ENCODE measurements around the gene NUP62. TPM values are rescaled to one million over a fixed set of nuclear protein-coding genes. Genes with fewer than 3 reads are reported as not detected.

Gene NUP62
- total and polyA plus RNA-seq, 7 donors = 21.1 to 46.8 (median 40.0) TPM

DNA sequence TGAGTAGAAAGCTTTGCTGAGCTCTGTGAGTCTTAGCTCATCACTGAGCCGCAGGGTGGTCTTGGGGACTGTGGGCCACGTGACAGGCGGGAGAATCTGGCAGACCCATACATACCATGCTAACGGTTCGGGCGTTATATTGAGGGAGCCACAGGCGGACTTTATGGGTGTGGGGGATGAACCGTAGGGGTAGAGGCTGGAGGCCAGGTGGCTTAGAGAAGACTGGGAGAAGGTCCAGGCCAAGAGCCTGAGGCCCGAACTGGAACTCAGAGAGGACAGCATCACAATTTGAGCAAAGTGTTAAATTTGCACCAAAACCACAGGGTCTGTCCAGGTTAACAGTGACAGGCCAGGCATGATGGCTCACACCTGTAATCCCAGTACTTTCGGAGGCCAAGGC is 15.6 kb downstream of the NUP62 start:
- 79 to 81% (median 80%) methylated on average over 10 of the region's 10 CpGs for WGBS, 3 donors
- no peak for ATAC-seq
- intact Hi-C loops (cut with DNase I) = no loop called here
- DNase-seq = no peak
- Histone ChIP-seq H3K27ac (no peak overlapping the region), H3K36me3 (ENCODE audit: insufficient read depth in 1 of 2, low read depth in 1 of 2) (peaks cover 0 to 69% of the 10 kb centered on the region in 2 donors), H3K4me1 (no peaks in the 10 kb centered on the region), H3K4me3 (no peak overlapping the region), H3K27me3 (ENCODE audit: insufficient read depth in 3 of 3, low read length in 2 of 3) (no peaks in the 10 kb centered on the region), H3K9me3 (no peaks in the 10 kb centered on the region)
- TF ChIP-seq, protein P1, sequence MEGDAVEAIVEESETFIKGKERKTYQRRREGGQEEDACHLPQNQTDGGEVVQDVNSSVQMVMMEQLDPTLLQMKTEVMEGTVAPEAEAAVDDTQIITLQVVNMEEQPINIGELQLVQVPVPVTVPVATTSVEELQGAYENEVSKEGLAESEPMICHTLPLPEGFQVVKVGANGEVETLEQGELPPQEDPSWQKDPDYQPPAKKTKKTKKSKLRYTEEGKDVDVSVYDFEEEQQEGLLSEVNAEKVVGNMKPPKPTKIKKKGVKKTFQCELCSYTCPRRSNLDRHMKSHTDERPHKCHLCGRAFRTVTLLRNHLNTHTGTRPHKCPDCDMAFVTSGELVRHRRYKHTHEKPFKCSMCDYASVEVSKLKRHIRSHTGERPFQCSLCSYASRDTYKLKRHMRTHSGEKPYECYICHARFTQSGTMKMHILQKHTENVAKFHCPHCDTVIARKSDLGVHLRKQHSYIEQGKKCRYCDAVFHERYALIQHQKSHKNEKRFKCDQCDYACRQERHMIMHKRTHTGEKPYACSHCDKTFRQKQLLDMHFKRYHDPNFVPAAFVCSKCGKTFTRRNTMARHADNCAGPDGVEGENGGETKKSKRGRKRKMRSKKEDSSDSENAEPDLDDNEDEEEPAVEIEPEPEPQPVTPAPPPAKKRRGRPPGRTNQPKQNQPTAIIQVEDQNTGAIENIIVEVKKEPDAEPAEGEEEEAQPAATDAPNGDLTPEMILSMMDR (IDR thresholded peaks at IDR 0.05) = no peak

DNA sequence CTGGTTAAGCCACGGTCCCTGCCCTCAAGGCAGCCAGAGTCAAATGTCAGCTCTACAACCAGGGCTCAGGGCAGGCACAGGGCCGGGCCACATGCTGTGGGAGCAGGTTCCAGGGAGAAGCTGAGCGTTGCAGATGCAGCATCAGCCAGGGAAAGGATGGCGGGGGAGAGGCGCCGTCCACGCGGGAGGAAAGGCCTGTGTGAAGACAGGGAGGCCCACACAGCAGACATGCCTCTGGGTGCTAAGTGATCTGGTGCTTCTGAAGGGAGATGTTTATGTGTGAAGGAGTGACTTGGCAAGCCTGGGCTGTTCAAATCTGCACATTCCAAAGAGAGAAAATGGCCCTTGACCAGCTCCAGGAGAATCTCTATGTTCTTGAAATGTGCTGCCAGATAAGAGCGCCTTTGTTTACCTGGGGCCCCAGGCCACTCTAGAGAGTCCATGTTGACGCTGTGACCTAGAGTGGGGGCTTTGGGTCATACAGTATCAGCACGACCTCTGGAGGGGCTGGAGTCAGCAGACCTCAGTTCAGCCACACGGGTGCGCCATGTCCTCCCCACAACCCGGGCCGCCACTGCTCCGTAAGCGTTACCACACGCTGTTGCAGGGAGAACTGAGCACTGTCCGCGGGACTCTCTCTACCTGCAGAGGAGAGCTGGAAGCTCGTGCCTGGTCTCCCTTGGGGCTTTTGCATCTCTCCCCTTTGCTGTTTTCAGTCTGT is 16.2 kb downstream of the NUP62 start:
- ATAC-seq (no peak), DNase-seq (no peak)
- H3K9me3 ChIP-seq = no peaks in the 10 kb centered on the region
- H3K36me3 ChIP-seq (ENCODE audit: insufficient read depth in 1 of 2, low read depth in 1 of 2) = peaks cover 0 to 71% of the 10 kb centered on the region in 2 donors
- H3K27ac ChIP-seq = no peak overlapping the region
- 85 to 87% (median 86%) methylated on average over 20 to 21 of the region's 21 CpGs for WGBS, 3 donors
- no peaks in the 10 kb centered on the region for H3K4me1 ChIP-seq
- intact Hi-C loops (cut with DNase I) = no loop called here
- H3K4me3 ChIP-seq = no peak overlapping the region
- H3K27me3 ChIP-seq (ENCODE audit: insufficient read depth in 3 of 3, low read length in 2 of 3) = no peaks in the 10 kb centered on the region
- TF ChIP-seq, protein P1 (IDR thresholded peaks at IDR 0.05) = no peak

DNA sequence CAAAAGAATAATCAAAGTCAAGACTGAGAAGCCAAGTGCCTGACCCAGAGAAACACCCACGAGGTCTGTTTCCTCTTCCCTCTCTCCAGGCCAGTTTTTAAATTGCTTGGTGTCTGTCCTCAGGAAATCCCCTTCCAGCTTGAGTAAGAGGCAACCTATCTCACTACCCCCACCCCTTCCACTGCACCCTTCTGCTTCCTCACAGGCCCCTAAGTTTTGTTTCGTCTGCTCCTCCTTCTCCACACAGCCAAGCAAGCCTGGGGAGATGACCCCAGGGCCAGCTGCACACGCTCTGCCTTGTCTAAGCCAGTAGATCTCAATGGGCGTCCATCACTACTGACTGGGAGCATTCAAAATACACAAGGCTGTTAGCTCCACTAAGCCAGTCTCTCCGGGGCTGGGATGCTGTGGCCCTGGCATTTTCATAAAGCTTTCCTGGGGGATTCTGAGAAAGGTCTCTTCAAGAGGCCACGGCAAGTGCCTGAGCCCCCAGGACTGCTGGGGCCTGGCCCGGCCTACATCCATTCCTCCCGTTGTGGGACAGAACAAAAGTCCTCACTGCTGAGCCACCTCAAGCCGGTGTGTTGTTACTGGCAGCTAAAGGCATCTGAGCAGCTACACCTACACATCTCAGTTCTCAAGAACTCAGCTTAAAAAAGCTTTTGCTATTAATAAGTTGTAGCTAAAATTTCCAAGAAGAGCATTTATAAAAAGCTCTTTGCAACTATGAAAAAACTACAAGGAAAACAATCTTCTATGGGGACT is 17.7 kb downstream of the NUP62 start:
- TF ChIP-seq, protein P1 (IDR thresholded peaks at IDR 0.05) = no peak
- no peaks in the 10 kb centered on the region for H3K9me3 ChIP-seq
- H3K4me1 ChIP-seq = no peaks in the 10 kb centered on the region
- ATAC-seq = no peak
- H3K27ac ChIP-seq = no peak overlapping the region
- peaks cover 0 to 75% of the 10 kb centered on the region in 2 donors for H3K36me3 ChIP-seq (ENCODE audit: insufficient read depth in 1 of 2, low read depth in 1 of 2)
- no peak overlapping the region for H3K4me3 ChIP-seq
- intact Hi-C loops (cut with DNase I) = no loop called here
- DNase-seq = no peak
- WGBS, 3 donors = 67 to 70% (median 69%) methylated on average over 9 of the region's 9 CpGs
- H3K27me3 ChIP-seq (ENCODE audit: insufficient read depth in 3 of 3, low read length in 2 of 3) = no peaks in the 10 kb centered on the region

DNA sequence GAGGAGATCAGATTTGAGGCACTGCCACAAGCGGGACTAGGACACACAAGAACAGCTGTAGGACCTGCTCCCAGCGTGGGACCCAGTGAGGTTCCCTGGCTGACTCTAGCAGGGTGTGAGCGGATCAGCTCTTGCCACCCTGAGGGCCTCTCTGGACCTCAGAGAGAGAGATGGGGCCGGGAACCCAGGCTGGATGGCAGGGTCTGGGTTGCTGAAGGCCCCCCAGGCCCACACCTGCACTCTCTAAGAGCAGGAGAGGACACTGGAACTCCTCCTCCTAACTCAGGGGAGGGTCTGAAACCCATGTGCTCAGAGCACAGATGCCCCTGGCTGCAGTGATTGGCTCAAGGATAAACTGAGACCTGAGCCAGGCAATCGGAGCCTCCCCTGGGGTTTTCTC is 19.1 kb downstream of the NUP62 start:
- Histone ChIP-seq H3K36me3 (ENCODE audit: insufficient read depth in 1 of 2, low read depth in 1 of 2) (peaks cover 0 to 71% of the 10 kb centered on the region in 2 donors), H3K27me3 (ENCODE audit: insufficient read depth in 3 of 3, low read length in 2 of 3) (no peaks in the 10 kb centered on the region), H3K27ac (no peak overlapping the region), H3K4me3 (no peak overlapping the region), H3K4me1 (no peaks in the 10 kb centered on the region), H3K9me3 (no peaks in the 10 kb centered on the region)
- TF ChIP-seq, protein P1 (IDR thresholded peaks at IDR 0.05) = no peak
- ATAC-seq (no peak), DNase-seq (no peak)
- intact Hi-C loops (cut with DNase I) = no loop called here
- WGBS, 3 donors = 77 to 84% (median 79%) methylated on average over 5 of the region's 5 CpGs
